Caco-2 (cell line): ENCODE measurements around the gene CNOT10. TPM values are rescaled to one million over a fixed set of nuclear protein-coding genes. Genes with fewer than 3 reads are reported as not detected.

Experiments used
- BruUV-seq: library from RNA; stranded (reverse); fragments of 400-500 nt; replicated peaks from 2 replicates; lab custom pipeline; 2021; lab: Mats Ljungman, UMichigan
- CTCF ChIA-PET: fragments of 300-600 bp; sonication (Branson Sonifier 250); formaldehyde crosslinking; loops from one replicate; lab custom pipeline; 2022; ENCODE audit warnings: antibody characterized with exemption; lab: Charles Lee
- POLR2A ChIA-PET: fragments of 300-600 bp; sonication (Branson Sonifier 250); formaldehyde crosslinking; loops from one replicate; lab custom pipeline; 2022; ENCODE audit warnings: antibody characterized with exemption; lab: Charles Lee
- DNase-seq, 2 experiments: peaks; one replicate each; pipeline versions ENCODE4 v3.0.0 to v3.0.0-alpha.2; 2020 to 2022
- H3K27me3 ChIP-seq: replicated peaks from 2 replicates; pipeline ENCODE4 v1.6.0; 2011; ENCODE audit warnings: low read length; ENCODE audit not compliant: control insufficient read depth, insufficient read depth
- H3K36me3 ChIP-seq: 2 replicates; pipeline ENCODE4 v1.5.1; 2011; ENCODE audit warnings: low read length; ENCODE audit not compliant: control insufficient read depth, insufficient read depth
- H3K4me1 ChIP-seq: fragments of 250-450 bp; sonication (Bioruptor Pico); 2 replicates; pipeline ENCODE4 v1.5.1; 2020; ENCODE audit warnings: mild to moderate bottlenecking
- H3K4me3 ChIP-seq: 2 replicates; pipeline ENCODE4 v1.5.1; 2011; ENCODE audit warnings: low read depth, mild to moderate bottlenecking, control low read depth, low read length
- H3K9me3 ChIP-seq: fragments of 250-450 bp; sonication (Bioruptor Pico); 2 replicates; pipeline ENCODE4 v1.5.1; 2020; ENCODE audit warnings: mild to moderate bottlenecking, moderate library complexity
- H3K27ac Mint-ChIP-seq: one replicate; pipeline ENCODE4 v1.8.0; 2022; ENCODE audit warnings: mixed read lengths; ENCODE audit not compliant: unreplicated experiment
- H3K27me3 Mint-ChIP-seq: one replicate; pipeline ENCODE4 v1.8.0; 2022; ENCODE audit warnings: mixed read lengths; ENCODE audit not compliant: insufficient read depth, unreplicated experiment
- H3K36me3 Mint-ChIP-seq: one replicate; pipeline ENCODE4 v1.8.0; 2022; ENCODE audit warnings: mild to moderate bottlenecking, mixed read lengths; ENCODE audit not compliant: insufficient read depth, unreplicated experiment
- H3K4me1 Mint-ChIP-seq: one replicate; pipeline ENCODE4 v1.8.0; 2022; ENCODE audit warnings: low read depth, mixed read lengths; ENCODE audit not compliant: unreplicated experiment
- H3K4me3 Mint-ChIP-seq: one replicate; pipeline ENCODE4 v1.8.0; 2022; ENCODE audit warnings: mild to moderate bottlenecking, moderate library complexity, mixed read lengths; ENCODE audit not compliant: unreplicated experiment
- H3K9me3 Mint-ChIP-seq: one replicate; pipeline ENCODE4 v1.8.0; 2022; ENCODE audit warnings: mixed read lengths; ENCODE audit not compliant: unreplicated experiment
- CTCF ChIP-seq, 2 experiments: fragments of 200-600 bp in 1 of 2; IDR thresholded peaks; 1 replicate in 1 of 2; 2 replicates in 1 of 2; pipeline versions ENCODE4 v1.5.1 to v1.8.0; 2011 to 2022; ENCODE audit warnings: antibody characterized with exemption in 1 of 2, control low read depth in 1 of 2, inconsistent platforms in 1 of 2, low read depth in 1 of 2, low read length in 1 of 2, mild to moderate bottlenecking in 1 of 2, moderate library complexity in 1 of 2; ENCODE audit not compliant: insufficient read depth in 1 of 2, severe bottlenecking in 1 of 2, unreplicated experiment in 1 of 2
- intact Hi-C: fragments of 100-400 bp; cut with micrococcal nuclease; formaldehyde crosslinking; loops from one replicate; pipeline ENCODE4 v1.10.0; 2022; ENCODE audit not compliant: unreplicated experiment
- total RNA-seq: library from RNA; stranded (reverse); gene quantifications from 2 replicates; pipeline ENCODE4 v1.2.3, GENCODE V29; 2022

The CNOT10 gene
- total RNA-seq, 1 experiment from 2014 or later: 49.5 TPM

DNA sequence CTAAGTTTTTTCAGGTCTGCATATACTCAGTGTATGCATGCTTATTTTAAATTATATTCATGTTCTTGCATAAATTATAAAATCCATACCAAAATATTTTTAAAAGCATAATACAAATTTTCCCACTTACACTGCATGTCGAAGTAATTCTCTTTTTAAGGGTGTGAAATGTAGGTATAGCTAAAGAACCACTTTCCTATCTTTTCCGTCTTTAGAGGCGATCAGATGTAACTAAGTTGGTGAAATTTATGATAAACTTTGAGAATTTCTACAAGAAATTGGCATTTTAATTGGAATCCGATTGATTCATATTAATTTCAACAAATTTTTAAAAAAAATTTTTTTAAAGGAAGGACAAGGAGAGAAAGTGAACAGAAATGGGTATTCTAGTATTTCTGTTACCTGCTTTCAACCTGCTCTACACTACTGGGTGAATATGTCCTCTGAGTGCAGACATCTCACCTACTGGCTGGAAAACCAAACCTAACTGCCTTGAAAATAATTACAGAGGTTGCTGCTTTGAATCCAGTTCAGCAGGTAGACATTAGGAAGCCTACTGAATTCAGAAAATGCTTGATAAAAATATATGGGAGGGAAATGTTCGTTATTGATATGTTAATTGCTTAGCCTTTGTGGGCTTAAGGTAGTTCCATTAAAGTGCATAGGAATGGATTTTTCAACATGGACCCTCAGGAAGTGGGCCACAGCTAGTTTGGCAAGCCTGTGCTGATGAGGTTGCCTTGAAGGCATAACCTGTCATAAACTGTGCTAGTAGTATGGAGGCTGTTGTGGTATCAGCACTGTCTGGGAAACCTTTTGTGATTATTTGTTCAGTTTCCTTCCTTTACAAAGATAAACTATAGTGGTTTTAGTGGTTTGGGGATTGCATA is 137.9 kb downstream of the CNOT10 start:
- no peak for DNase-seq
- Mint-ChIP-seq H3K27ac (peak overlapping the region; percentile 10), H3K9me3 (no peaks in the 10 kb centered on the region), H3K36me3 (peaks cover 80% of the 10 kb centered on the region), H3K4me1 (peaks cover 27% of the 10 kb centered on the region), H3K27me3 (no peaks in the 10 kb centered on the region), H3K4me3 (peak overlapping the region; percentile 86)
- peaks cover 4% of the 10 kb centered on the region; the same call in 1 of the 2 replicates for H3K36me3 ChIP-seq
- BruUV-seq: no TSS peak
- ChIA-PET POLR2A (no interaction called here), CTCF (no interaction called here)
- no peak overlapping the region for H3K4me3 ChIP-seq
- peaks cover 58% of the 10 kb centered on the region for H3K4me1 ChIP-seq
- H3K27me3 ChIP-seq: no peaks in the 10 kb centered on the region
- intact Hi-C loops: loop anchor here (1.0 to 5.0 kb wide), 2 partner anchors 34 to 67 kb away; no protein-coding TSS in a partner anchor
- H3K9me3 ChIP-seq: no peaks in the 10 kb centered on the region
- TF ChIP-seq CTCF (IDR thresholded peaks at IDR 0.05; ENCODE audit: insufficient read depth in 1 of 2, low read depth in 1 of 2, low read length in 1 of 2, severe bottlenecking in 1 of 2, unreplicated experiment in 1 of 2): no peak

Other genes starting within 250 kb of the CNOT10 start
- gene CMTM6, start 182.3 kb upstream of the CNOT10 start, total RNA-seq: 39.7 and 41.8 TPM in 2 replicates
- 32.7 and 35.4 TPM in 2 replicates for gene DYNC1LI1, start 114.3 kb upstream of the CNOT10 start, total RNA-seq
- gene TRIM71, start 132.8 kb downstream of the CNOT10 start, total RNA-seq: 67.5 and 68.4 TPM in 2 replicates